HepG2 (cell line): Measurements from ENCODE around the gene SLC25A25. TPM values are rescaled to one million over a fixed set of nuclear protein-coding genes. Genes with fewer than 3 reads are reported as not detected.

ENCODE experiments used
- DMAP1 ChIP-seq: IDR thresholded peaks from 2 replicates; pipeline ENCODE4 v1.6.1; 2016
- GATA4 ChIP-seq: sonication (generic); IDR thresholded peaks from 2 replicates; pipeline ENCODE4 v1.6.1; 2016; ENCODE audit warnings: antibody characterized with exemption, low read depth, borderline replicate concordance
- GMEB2 ChIP-seq: IDR thresholded peaks from 2 replicates; pipeline ENCODE4 v1.6.1; 2016; ENCODE audit warnings: missing biosample characterization, missing genetic modification reagents, low read depth
- HNF1A ChIP-seq, 2 experiments: sonication (generic) in 1 of 2; formaldehyde crosslinking in 1 of 2; IDR thresholded peaks; 2 replicates each; pipeline versions ENCODE4 v1.4.0 to v1.6.1; 2016 to 2020; ENCODE audit warnings: borderline replicate concordance in 1 of 2, low read depth in 1 of 2, mild to moderate bottlenecking in 1 of 2, missing genetic modification reagents in 1 of 2
- MAFF ChIP-seq: IDR thresholded peaks from 2 replicates; pipeline ENCODE4 v1.6.1; 2011; ENCODE audit warnings: low read depth, low read length, improper control_type of control experiment
- MATR3 ChIP-seq: sonication (generic); formaldehyde crosslinking; IDR thresholded peaks from 2 replicates; pipeline ENCODE4 v1.4.0; 2020; ENCODE audit warnings: missing genetic modification reagents
- MTA3 ChIP-seq: sonication (generic); formaldehyde crosslinking; IDR thresholded peaks from 2 replicates; pipeline ENCODE4 v1.4.0; 2020; ENCODE audit warnings: missing genetic modification reagents
- NCOA5 ChIP-seq: sonication (generic); formaldehyde crosslinking; IDR thresholded peaks from 2 replicates; pipeline ENCODE4 v1.4.0; 2020; ENCODE audit warnings: missing genetic modification reagents
- STAT5B ChIP-seq: sonication (generic); formaldehyde crosslinking; IDR thresholded peaks from 2 replicates; pipeline ENCODE4 v1.4.0; 2020; ENCODE audit warnings: missing genetic modification reagents
- STAT6 ChIP-seq: sonication (generic); formaldehyde crosslinking; IDR thresholded peaks from 2 replicates; pipeline ENCODE4 v1.4.0; 2020; ENCODE audit warnings: missing genetic modification reagents, mild to moderate bottlenecking, borderline replicate concordance
- TAF1 ChIP-seq: sonication (generic); formaldehyde crosslinking; IDR thresholded peaks from 2 replicates; pipeline ENCODE4 v1.4.0; 2020; ENCODE audit warnings: missing genetic modification reagents
- ZFP1 ChIP-seq: IDR thresholded peaks from 2 replicates; pipeline ENCODE4 v1.6.1; 2016
- ZKSCAN5 ChIP-seq: sonication (generic); formaldehyde crosslinking; IDR thresholded peaks from 2 replicates; pipeline ENCODE4 v1.5.1; 2020; ENCODE audit warnings: mild to moderate bottlenecking, missing genetic modification reagents
- ZNF274 ChIP-seq: sonication (generic); formaldehyde crosslinking; IDR thresholded peaks from 2 replicates; pipeline ENCODE4 v1.5.1; 2020; ENCODE audit warnings: mild to moderate bottlenecking, missing genetic modification reagents
- ZNF281 ChIP-seq: sonication (generic); formaldehyde crosslinking; IDR thresholded peaks from 2 replicates; pipeline ENCODE4 v1.4.0; 2020; ENCODE audit warnings: missing genetic modification reagents, borderline replicate concordance
- ZNF543 ChIP-seq: sonication (generic); formaldehyde crosslinking; IDR thresholded peaks from 2 replicates; pipeline ENCODE4 v1.4.0; 2020; ENCODE audit warnings: mild to moderate bottlenecking, missing genetic modification reagents
- ZNF563 ChIP-seq: sonication (generic); formaldehyde crosslinking; IDR thresholded peaks from 2 replicates; pipeline ENCODE4 v1.8.0; 2022; ENCODE audit warnings: mild to moderate bottlenecking, moderate library complexity, missing genetic modification reagents
- ZNF782 ChIP-seq: sonication (generic); formaldehyde crosslinking; IDR thresholded peaks from 2 replicates; pipeline ENCODE4 v1.4.0; 2020; ENCODE audit warnings: missing genetic modification reagents, mild to moderate bottlenecking, borderline replicate concordance
- ZSCAN30 ChIP-seq: sonication (generic); formaldehyde crosslinking; IDR thresholded peaks from 2 replicates; pipeline ENCODE4 v1.5.0; 2020; ENCODE audit warnings: mild to moderate bottlenecking, missing genetic modification reagents
- polyA plus RNA-seq, 8 experiments: library from polyadenylated mRNA; depleted of rRNA in 3 of 8; stranded (reverse) in 7 of 8; unstranded in 1 of 8; fragments of >200 nt; fragmentation: Illumina TruSeq in 4 of 8; extraction: Trizol in 4 of 8; gene quantifications; 2 replicates each; pipeline versions ENCODE4 v1.2.1 to v1.2.3, GENCODE V29; 2011 to 2016; ENCODE audit warnings: low read depth in 4 of 8, missing spikeins in 1 of 8, mixed read lengths in 1 of 8; ENCODE audit not compliant: insufficient read depth in 1 of 8
- total RNA-seq, 5 experiments: library from RNA; depleted of rRNA; stranded (reverse); fragments of >200 nt; fragmentation: Illumina TruSeq; extraction: Trizol; gene quantifications; 2 replicates each; pipeline ENCODE4 v1.2.3, GENCODE V29; 2016; ENCODE audit warnings: low read depth in 1 of 5

SLC25A25 gene
- total and polyA plus RNA-seq, 2 of the 13 experiments (the other 11 are each of a cell fraction or from before 2014, with no cell fraction given), result 10.5 to 24.8 TPM

GRCh38 chr9:128034821-128035652 lies 33.0 kb upstream of the SLC25A25 start (continued):
- TF ChIP-seq TAF1 (CRISPR knock-in tag) (no peak), STAT5B (CRISPR knock-in tag) (no peak), MATR3 (CRISPR knock-in tag) (no peak), DMAP1 (no peak), ZNF281 (CRISPR knock-in tag) (no peak), ZNF274 (no peak), ZKSCAN5 (CRISPR knock-in tag) (no peak), ZNF782 (CRISPR knock-in tag) (no peak), GMEB2 (no peak), ZFP1 (CRISPR knock-in tag) (no peak), MTA3 (CRISPR knock-in tag) (no peak), STAT6 (CRISPR knock-in tag) (no peak), HNF1A (IDR thresholded peaks at IDR 0.05; ENCODE audit: low read depth) (no peak), HNF1A (CRISPR knock-in tag; IDR thresholded peaks at IDR 0.05; ENCODE audit: borderline replicate concordance) (no peak), NCOA5 (CRISPR knock-in tag) (no peak), GATA4 (no peak), ZNF543 (CRISPR knock-in tag) (no peak), ZNF563 (no peak), MAFF (peak; percentile 88), ZSCAN30 (CRISPR knock-in tag) (no peak)
